ENCODE data around the gene LRIG1.

Gene LRIG1

DNA sequence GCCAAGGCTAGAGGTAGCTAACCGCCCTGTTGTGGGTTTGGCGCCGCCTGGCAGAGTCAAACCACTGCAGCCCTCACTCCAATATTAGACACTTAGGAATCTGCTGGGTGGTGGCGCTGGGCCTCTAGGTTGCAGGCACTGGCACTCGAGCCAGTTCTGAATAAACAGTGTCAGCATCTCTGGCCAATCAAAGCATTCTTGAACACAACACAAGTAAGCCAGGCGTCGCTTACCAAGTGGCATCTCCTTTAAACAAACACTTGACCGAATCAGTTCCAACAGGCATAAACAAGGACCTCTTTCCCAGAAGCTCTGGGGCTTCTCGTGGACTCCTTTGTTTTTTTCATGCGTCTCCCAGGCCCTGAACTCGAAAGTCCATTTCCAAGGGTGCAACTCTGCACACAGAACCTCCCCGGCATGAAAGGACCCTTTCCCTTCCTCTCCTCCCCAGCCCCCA lies 82.3 kb downstream of the LRIG1 start:
- DNase-seq (ENCODE audit: low read depth) = no peak
- TF ChIP-seq, protein P1, sequence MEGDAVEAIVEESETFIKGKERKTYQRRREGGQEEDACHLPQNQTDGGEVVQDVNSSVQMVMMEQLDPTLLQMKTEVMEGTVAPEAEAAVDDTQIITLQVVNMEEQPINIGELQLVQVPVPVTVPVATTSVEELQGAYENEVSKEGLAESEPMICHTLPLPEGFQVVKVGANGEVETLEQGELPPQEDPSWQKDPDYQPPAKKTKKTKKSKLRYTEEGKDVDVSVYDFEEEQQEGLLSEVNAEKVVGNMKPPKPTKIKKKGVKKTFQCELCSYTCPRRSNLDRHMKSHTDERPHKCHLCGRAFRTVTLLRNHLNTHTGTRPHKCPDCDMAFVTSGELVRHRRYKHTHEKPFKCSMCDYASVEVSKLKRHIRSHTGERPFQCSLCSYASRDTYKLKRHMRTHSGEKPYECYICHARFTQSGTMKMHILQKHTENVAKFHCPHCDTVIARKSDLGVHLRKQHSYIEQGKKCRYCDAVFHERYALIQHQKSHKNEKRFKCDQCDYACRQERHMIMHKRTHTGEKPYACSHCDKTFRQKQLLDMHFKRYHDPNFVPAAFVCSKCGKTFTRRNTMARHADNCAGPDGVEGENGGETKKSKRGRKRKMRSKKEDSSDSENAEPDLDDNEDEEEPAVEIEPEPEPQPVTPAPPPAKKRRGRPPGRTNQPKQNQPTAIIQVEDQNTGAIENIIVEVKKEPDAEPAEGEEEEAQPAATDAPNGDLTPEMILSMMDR (IDR thresholded peaks at IDR 0.05; ENCODE audit: low read length, missing control alignments) = no peak
- H3K4me3 ChIP-seq (replicated peaks; ENCODE audit: low read depth, low read length) = no peak overlapping the region

DNA sequence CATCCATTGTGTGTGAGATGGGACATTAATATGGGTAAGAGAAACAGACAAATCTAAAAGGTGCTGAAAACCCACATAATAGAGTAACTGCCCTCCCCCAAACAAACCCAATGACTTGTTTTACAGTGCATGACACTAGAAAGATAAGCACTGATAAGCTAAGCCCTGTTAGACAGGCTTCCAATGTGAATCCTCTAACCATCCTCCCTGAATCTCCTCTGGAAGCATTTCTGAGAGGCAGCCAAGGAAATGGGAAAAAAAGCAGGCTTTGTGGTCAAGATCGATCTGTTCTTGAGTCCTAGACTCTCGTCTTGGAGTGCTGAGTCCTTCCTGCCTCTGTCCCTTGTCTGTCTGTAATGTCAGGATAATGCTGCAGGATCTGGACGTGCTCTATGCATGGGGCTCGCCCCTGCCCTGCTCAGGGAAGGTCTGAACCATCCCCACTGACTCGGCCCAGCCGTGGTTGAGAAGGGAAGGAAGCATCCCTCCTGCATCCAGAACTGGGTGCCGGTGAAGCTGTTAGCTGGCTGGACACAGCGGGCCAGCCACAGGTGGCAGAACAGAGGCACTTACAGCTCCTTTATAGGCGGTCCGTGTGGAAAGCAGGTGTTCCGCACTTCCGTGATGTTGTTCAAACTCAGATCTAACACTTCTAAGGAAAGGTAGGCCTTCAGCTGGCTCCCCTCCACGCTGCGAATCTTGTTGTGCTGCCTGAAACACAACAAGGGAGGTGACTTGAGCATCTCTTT lies 84.1 kb downstream of the LRIG1 start:
- H3K4me3 ChIP-seq (replicated peaks; ENCODE audit: low read depth, low read length) = no peak overlapping the region
- peak; percentile 32 for DNase-seq (ENCODE audit: low read depth)
- TF ChIP-seq, protein P1 (IDR thresholded peaks at IDR 0.05; ENCODE audit: low read length, missing control alignments) = no peak

DNA sequence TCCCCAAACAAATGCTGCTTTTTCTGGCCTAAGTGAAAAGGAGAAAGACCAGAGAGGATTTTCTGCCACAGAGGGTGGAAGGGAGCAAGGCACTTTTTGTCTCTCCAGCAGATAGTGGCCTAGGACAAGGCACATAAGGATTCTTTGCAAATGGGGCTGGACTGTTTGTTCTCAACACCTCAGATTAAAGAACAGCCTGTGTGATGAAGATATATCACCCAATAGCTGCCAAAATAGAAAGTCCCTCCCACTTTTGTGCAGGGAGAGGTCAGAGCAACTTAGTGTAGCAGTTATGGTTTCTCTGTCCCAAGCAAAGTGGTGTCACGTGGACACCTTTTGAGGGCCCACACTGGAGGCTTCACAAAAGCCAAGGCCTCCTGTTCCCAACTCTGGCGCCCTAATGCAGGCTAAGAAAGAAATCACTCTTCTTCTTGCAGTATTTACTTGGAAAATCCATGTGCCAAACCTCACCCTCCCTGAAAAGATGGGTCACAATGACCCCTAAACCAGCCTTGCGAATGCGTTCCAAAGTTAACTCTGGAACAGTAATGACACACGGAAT lies 84.9 kb downstream of the LRIG1 start:
- TF ChIP-seq, protein P1 (IDR thresholded peaks at IDR 0.05; ENCODE audit: low read length, missing control alignments) = no peak
- H3K4me3 ChIP-seq (replicated peaks; ENCODE audit: low read depth, low read length) = no peak overlapping the region
- DNase-seq (ENCODE audit: low read depth) = no peak

DNA sequence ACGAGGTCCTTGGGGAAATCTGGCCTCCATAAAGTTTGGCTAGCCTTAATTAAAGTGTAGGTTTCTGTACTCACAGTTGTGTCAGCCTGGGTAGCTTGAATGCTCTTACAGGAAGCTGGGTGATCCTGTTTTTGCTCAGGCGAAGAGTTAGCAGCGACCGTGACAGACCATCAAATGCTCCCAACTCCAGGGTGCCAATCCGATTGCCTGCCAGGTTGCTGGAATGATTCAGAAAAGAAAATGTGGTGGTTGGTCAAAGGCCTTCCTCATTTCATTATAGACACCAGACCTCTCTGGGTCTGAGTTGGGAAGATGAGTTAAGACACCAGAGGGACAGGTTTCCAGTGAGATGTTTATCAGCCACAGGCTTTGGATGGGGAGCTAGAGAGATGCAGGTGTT lies 86.0 kb downstream of the LRIG1 start:
- DNase-seq (ENCODE audit: low read depth) = no peak
- TF ChIP-seq, protein P1 (IDR thresholded peaks at IDR 0.05; ENCODE audit: low read length, missing control alignments) = no peak
- H3K4me3 ChIP-seq (replicated peaks; ENCODE audit: low read depth, low read length) = no peak overlapping the region

DNA sequence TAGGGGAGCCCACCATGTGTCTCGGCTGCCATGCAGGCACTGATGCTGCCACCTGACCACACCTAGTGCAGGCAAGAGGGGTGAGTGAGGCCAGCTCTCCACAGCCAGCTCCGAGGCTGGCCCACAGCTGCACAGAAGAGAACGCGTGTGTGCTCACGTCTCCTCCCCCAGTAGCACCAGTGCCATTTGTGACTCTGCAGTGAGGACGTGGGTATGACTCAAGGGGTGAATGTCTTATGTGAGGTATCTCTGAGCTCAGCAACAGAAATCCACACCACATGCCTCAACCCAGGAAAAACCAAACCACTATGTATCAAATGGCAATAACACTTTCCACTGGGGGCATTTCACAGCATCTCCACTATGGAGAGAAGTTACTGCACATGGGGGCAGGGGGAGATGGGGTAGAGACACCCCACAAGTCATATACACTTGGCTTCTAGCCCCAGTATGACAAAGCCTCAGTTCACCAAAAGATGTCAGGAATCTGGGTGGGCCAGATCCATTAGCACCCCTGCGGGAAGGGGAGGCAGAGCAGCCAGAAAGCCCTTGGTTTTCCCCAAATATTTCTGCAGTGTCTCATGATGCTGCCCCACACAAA lies 87.6 kb downstream of the LRIG1 start:
- TF ChIP-seq, protein P1 (IDR thresholded peaks at IDR 0.05; ENCODE audit: low read length, missing control alignments) = no peak
- peak; percentile 29 for DNase-seq (ENCODE audit: low read depth)
- no peak overlapping the region for H3K4me3 ChIP-seq (replicated peaks; ENCODE audit: low read depth, low read length)

DNA sequence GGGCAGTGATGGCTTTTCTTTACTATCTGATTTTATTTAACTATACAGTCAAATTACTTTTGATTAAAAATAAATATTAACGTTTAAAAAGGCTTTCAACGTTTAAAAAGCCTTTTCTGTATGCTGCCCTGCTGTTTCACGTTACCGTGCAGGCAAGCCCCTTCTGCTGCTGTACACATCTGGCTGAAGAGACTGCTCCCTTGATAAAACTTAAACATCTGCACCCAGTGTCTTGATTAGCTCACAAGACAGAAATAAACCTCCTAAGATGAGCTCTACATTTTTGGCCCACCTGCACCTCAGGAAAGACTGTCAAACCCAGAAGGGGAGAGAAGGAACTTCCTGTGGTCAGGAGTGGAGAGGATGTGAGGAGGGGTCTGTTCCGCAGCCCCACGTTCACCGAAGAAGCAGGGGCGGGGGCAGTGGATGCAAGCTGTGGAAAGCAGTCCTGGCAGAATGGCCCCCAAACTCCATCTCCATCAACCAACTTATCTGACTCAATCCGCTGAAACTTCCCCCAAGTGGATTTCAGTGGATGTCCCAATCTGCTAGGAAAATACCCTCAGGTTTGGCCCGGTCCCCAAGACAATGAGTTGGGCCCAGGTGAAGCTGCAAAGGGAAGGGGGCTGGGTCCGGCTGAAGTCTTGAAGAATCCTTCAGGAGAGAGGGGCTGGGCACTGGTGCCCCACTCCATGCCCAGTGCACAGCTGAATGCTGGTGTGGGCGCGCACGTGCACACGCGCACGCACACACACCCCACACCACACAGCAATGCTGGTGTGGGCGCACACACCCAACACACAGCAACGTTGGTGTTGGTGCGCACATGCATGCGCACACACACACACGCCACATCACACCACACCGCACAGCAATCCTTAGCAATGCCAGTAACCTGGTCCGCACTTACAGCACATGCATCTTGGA lies 88.6 kb downstream of the LRIG1 start:
- no peak for DNase-seq (ENCODE audit: low read depth)
- TF ChIP-seq, protein P1 (IDR thresholded peaks at IDR 0.05; ENCODE audit: low read length, missing control alignments) = no peak
- no peak overlapping the region for H3K4me3 ChIP-seq (replicated peaks; ENCODE audit: low read depth, low read length)
